ENCODE data around the gene USP13. TPM values are rescaled to one million over a fixed set of nuclear protein-coding genes. Genes with fewer than 3 reads are reported as not detected.

Gene USP13
- total RNA-seq, 1 donor from 2014 or later: 11.0 TPM

- TF ChIP-seq CTCF (IDR thresholded peaks at IDR 0.05): no peak
- no peak for DNase-seq
- H3K4me1 Mint-ChIP-seq: peaks cover 9% of the 10 kb centered on the region
- H3K27me3 Mint-ChIP-seq: no peaks in the 10 kb centered on the region
- no peak overlapping the region for H3K4me3 Mint-ChIP-seq
- ChIA-PET CTCF (no interaction called here), POLR2A (no interaction called here)
- H3K27ac Mint-ChIP-seq: no peak overlapping the region
- peaks cover 56% of the 10 kb centered on the region for H3K36me3 Mint-ChIP-seq (ENCODE audit: low read depth)
- no peaks in the 10 kb centered on the region for H3K9me3 Mint-ChIP-seq
- no peak for ATAC-seq (ENCODE audit: low read depth)
- intact Hi-C loops (cut with micrococcal nuclease): no loop called here
These were observed 113.7 kb downstream of the USP13 start for GRCh38 chr3:179766416-179767133.

- Mint-ChIP-seq H3K27me3 (no peaks in the 10 kb centered on the region), H3K4me3 (no peak overlapping the region), H3K36me3 (ENCODE audit: low read depth) (peaks cover 58% of the 10 kb centered on the region), H3K27ac (no peak overlapping the region), H3K4me1 (peaks cover 9% of the 10 kb centered on the region), H3K9me3 (no peaks in the 10 kb centered on the region)
- no peak for TF ChIP-seq CTCF (IDR thresholded peaks at IDR 0.05)
- CTCF ChIA-PET: no interaction called here
- POLR2A ChIA-PET: no interaction called here
- no peak for ATAC-seq (ENCODE audit: low read depth)
- DNase-seq: no peak
- intact Hi-C loops (cut with micrococcal nuclease): no loop called here
These were observed 115.2 kb downstream of the USP13 start for GRCh38 chr3:179768080-179768479.

GRCh38 chr3:179769411-179770247 is 116.8 kb downstream of the USP13 start:
- ATAC-seq (ENCODE audit: low read depth) (no peak), DNase-seq (no peak)
- no peak for TF ChIP-seq CTCF (IDR thresholded peaks at IDR 0.05)
- Mint-ChIP-seq H3K4me1 (peaks cover 9% of the 10 kb centered on the region), H3K36me3 (ENCODE audit: low read depth) (peaks cover 60% of the 10 kb centered on the region), H3K27ac (no peak overlapping the region), H3K9me3 (peaks cover 4% of the 10 kb centered on the region), H3K4me3 (no peak overlapping the region), H3K27me3 (no peaks in the 10 kb centered on the region)
- ChIA-PET POLR2A (no interaction called here), CTCF (no interaction called here)
- intact Hi-C loops (cut with micrococcal nuclease): no loop called here

- intact Hi-C loops (cut with micrococcal nuclease): no loop called here
- Mint-ChIP-seq H3K27ac (no peak overlapping the region), H3K9me3 (peaks cover 4% of the 10 kb centered on the region), H3K4me3 (no peak overlapping the region), H3K27me3 (no peaks in the 10 kb centered on the region), H3K4me1 (peaks cover 9% of the 10 kb centered on the region), H3K36me3 (ENCODE audit: low read depth) (peaks cover 55% of the 10 kb centered on the region)
- ATAC-seq (ENCODE audit: low read depth): no peak
- POLR2A ChIA-PET: no interaction called here
- CTCF ChIA-PET: no interaction called here
- no peak for DNase-seq
- no peak for TF ChIP-seq CTCF (IDR thresholded peaks at IDR 0.05)
These were observed 119.0 kb downstream of the USP13 start for GRCh38 chr3:179771797-179772196.

- no peak for TF ChIP-seq CTCF (IDR thresholded peaks at IDR 0.05)
- CTCF ChIA-PET: no interaction called here
These were observed 119.5 kb downstream of the USP13 start for GRCh38 chr3:179772297-179772696.

More at GRCh38 chr3:179772297-179772696, 119.5 kb downstream of the USP13 start:
- H3K9me3 Mint-ChIP-seq: peaks cover 4% of the 10 kb centered on the region
- H3K27me3 Mint-ChIP-seq: no peaks in the 10 kb centered on the region
- ATAC-seq (ENCODE audit: low read depth) (no peak), DNase-seq (no peak)
- H3K4me3 Mint-ChIP-seq: no peak overlapping the region
- peaks cover 52% of the 10 kb centered on the region for H3K36me3 Mint-ChIP-seq (ENCODE audit: low read depth)
- no peak overlapping the region for H3K27ac Mint-ChIP-seq
- POLR2A ChIA-PET: no interaction called here
- H3K4me1 Mint-ChIP-seq: peaks cover 9% of the 10 kb centered on the region
- intact Hi-C loops (cut with micrococcal nuclease): no loop called here
